Body of pancreas (tissue), 4 donors: Measurements from ENCODE around the gene GNB2. TPM values are rescaled to one million over a fixed set of nuclear protein-coding genes. Genes with fewer than 3 reads are reported as not detected.
A peak's percentile ranks its signal among the peaks of the same experiment; 100 is the strongest.

Experiments
- ATAC-seq: fragments of 150-250 bp; one replicate; pipeline ENCODE4 v1.9.1; 2016
- DNase-seq, 4 donors: peaks; one replicate each; pipeline ENCODE4 v3.0.0-alpha.2; 2019
- H3K27ac ChIP-seq, 4 donors: fragments of 200-600 bp; sonication (generic); 1 replicate in 3 of 4; 2 replicates in 1 of 4; pipeline versions ENCODE4 v1.5.1 to v1.6.1; 2016 to 2019; ENCODE audit warnings: mild to moderate bottlenecking in 1 of 4, mixed read lengths in 1 of 4, moderate library complexity in 1 of 4
- H3K27me3 ChIP-seq, 2 donors: fragments of 200-600 bp; sonication (generic); one replicate each; pipeline ENCODE4 v1.6.0; 2016; ENCODE audit warnings: mild to moderate bottlenecking in 1 of 2
- H3K36me3 ChIP-seq, 2 donors: fragments of 200-600 bp; sonication (generic); replicated peaks in 1 of 2; 2 replicates each; pipeline ENCODE4 v1.5.1; 2016; ENCODE audit warnings: low read depth in 2 of 2; ENCODE audit not compliant: insufficient read depth in 1 of 2
- H3K4me1 ChIP-seq: fragments of 200-600 bp; sonication (generic); one replicate; pipeline ENCODE4 v1.6.0; 2016
- H3K4me3 ChIP-seq, 2 donors: fragments of 200-600 bp; sonication (generic); 1 replicate in 1 of 2; 2 replicates in 1 of 2; pipeline ENCODE4 v1.5.1; 2016 to 2019
- H3K9me3 ChIP-seq, 3 donors: fragments of 200-600 bp; sonication (generic); 1 replicate in 2 of 3; 2 replicates in 1 of 3; pipeline ENCODE4 v1.5.1; 2016
- POLR2A ChIP-seq, 3 donors: fragments of 450-650 bp; IDR thresholded peaks; one replicate each; pipeline ENCODE4 v1.6.1; 2016; ENCODE audit warnings: antibody characterized with exemption in 3 of 3, mild to moderate bottlenecking in 2 of 3
- WGBS, 2 donors: methylation state at CpG; one replicate each; pipeline ENCODE4 v1.1.5; 2017; 5-methylcytosine and 5-hydroxymethylcytosine counted together
- intact Hi-C: fragments of 100-400 bp; cut with DNase I; formaldehyde crosslinking; loops from one replicate; pipeline ENCODE4 v1.15.1; 2023
- total RNA-seq, 2 donors: library from RNA; depleted of rRNA; stranded (reverse); fragments of >200 nt; gene quantifications; one replicate each; pipeline ENCODE4 v1.1.0, GENCODE V29; 2016
- TF ChIP-seq, protein P1 (sequence below), 7 experiments: fragments of 450-650 bp in 4 of 7; fragments of 200-600 bp in 3 of 7; sonication (generic) in 3 of 7; IDR thresholded peaks; one replicate each; pipeline ENCODE4 v1.5.1; 2016 to 2019; ENCODE audit warnings: antibody characterized with exemption in 7 of 7

The GNB2 gene
- total RNA-seq, 2 donors from 2014 or later = 106 to 123 TPM

DNA sequence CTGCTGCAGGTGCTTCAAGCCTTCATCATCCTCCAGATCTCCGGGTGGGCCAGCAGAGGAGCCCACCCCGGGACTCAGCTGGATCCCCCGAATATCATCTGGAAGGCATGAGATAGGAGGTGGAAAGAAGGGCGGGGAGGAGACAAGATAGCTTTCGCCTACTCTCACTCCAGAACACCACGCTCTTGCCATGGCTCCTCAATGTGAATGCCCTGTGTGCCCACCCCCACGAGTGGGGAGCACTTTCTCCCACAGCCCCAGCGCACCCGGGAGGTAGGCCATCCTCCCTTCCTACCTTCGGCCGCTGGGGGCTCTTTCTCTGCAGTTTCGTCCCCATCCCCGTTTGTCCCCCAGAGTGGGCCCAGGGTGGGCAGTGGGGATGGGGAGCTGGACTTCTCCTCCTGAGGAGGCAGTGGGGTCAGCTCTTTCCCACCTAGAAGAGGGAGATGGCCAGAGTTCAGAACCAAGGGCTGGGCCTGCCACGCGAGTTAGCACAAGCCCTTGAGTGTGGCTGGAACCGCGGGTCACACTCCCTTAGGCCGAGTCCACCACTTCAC is 11.6 kb downstream of the GNB2 start:
- H3K27ac ChIP-seq = no peak overlapping the region
- no peak for DNase-seq
- peaks cover 15 to 54% of the 10 kb centered on the region in 2 donors for H3K36me3 ChIP-seq
- no peak for ATAC-seq
- no peak for TF ChIP-seq POLR2A (IDR thresholded peaks at IDR 0.05)
- TF ChIP-seq, protein P1, sequence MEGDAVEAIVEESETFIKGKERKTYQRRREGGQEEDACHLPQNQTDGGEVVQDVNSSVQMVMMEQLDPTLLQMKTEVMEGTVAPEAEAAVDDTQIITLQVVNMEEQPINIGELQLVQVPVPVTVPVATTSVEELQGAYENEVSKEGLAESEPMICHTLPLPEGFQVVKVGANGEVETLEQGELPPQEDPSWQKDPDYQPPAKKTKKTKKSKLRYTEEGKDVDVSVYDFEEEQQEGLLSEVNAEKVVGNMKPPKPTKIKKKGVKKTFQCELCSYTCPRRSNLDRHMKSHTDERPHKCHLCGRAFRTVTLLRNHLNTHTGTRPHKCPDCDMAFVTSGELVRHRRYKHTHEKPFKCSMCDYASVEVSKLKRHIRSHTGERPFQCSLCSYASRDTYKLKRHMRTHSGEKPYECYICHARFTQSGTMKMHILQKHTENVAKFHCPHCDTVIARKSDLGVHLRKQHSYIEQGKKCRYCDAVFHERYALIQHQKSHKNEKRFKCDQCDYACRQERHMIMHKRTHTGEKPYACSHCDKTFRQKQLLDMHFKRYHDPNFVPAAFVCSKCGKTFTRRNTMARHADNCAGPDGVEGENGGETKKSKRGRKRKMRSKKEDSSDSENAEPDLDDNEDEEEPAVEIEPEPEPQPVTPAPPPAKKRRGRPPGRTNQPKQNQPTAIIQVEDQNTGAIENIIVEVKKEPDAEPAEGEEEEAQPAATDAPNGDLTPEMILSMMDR (IDR thresholded peaks at IDR 0.05) = no peak
- intact Hi-C loops = loop anchor here (10.0 kb wide), 1 partner anchor 210 kb away; the partner anchor contains the start of gene TSC22D4
- H3K4me1 ChIP-seq = peaks cover 20% of the 10 kb centered on the region
- H3K27me3 ChIP-seq = no peaks in the 10 kb centered on the region
- no peaks in the 10 kb centered on the region for H3K9me3 ChIP-seq
- no peak overlapping the region for H3K4me3 ChIP-seq
- WGBS, 2 donors = 91 to 92% methylated on average over 14 to 18 of the region's 18 CpGs

DNA sequence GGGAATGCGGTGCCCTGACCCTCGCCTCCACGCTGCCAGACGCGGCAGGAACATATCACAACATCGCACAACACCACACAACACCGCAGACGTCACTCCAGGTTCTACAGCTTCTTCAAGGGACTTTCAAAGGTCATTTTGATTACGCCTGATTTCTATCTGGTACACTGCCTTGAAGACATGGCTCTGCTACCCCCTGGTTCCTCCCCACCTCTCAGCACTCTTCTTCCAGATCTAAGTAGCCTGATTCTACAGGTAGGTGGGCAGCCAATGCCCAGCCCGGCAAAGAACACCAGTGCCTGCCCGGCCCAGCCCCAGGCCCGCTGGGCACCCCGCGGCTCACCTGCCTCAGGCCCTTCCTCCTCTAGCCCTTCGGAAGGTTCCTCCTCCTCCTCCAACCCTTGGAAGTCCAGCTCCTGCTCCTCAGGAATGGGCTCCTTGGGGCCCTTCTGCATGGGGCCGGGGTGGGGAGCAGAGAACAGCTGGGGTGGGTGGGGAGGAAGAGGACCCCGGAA is 12.1 kb downstream of the GNB2 start:
- intact Hi-C loops = loop anchor here (10.0 kb wide), 1 partner anchor 211 kb away; the partner anchor contains the start of gene TSC22D4
- 92% methylated on average over 17 of the region's 17 CpGs for WGBS, 2 donors
- no peaks in the 10 kb centered on the region for H3K9me3 ChIP-seq
- TF ChIP-seq POLR2A (IDR thresholded peaks at IDR 0.05) = no peak
- TF ChIP-seq, protein P1 (IDR thresholded peaks at IDR 0.05) = no peak
- DNase-seq (no peak), ATAC-seq (no peak)
- H3K36me3 ChIP-seq = peaks cover 15 to 54% of the 10 kb centered on the region in 2 donors
- no peaks in the 10 kb centered on the region for H3K27me3 ChIP-seq
- H3K4me3 ChIP-seq = no peak overlapping the region
- peaks cover 24% of the 10 kb centered on the region for H3K4me1 ChIP-seq
- H3K27ac ChIP-seq = no peak overlapping the region

DNA sequence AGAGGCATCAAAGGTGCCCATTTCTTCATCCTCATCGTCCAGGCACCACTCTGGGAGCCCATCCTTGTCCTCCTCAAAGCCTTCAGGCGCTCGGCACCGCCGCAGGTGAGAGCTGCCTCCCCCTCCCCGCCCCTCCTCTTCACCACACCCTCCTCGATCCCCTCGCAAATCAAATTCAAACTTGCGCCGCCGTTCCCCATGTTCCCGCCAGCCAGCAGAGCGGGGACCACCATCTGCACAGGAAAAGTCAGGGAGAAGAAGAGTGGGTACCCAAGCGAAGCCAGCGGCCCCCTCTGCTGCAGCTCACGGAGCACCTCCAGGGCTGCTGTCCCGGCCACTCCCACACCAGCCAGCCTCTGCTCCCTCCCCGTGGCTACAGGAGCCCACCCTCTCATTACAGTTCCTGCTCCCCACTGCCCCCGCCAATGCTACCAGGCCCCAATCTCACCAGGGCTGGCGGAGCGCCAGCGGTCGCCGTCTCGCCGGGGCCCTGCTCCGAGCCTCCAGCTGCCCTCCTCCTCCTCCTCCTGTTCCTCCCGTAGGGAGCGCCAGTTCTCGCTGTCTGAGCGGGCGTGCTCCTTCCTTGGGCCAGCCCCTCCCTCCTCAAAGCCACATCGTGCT is 12.8 kb downstream of the GNB2 start:
- intact Hi-C loops = loop anchor here (10.0 kb wide), 1 partner anchor 212 kb away; the partner anchor contains the start of gene TSC22D4
- H3K36me3 ChIP-seq = peaks cover 15 to 54% of the 10 kb centered on the region in 2 donors

DNA sequence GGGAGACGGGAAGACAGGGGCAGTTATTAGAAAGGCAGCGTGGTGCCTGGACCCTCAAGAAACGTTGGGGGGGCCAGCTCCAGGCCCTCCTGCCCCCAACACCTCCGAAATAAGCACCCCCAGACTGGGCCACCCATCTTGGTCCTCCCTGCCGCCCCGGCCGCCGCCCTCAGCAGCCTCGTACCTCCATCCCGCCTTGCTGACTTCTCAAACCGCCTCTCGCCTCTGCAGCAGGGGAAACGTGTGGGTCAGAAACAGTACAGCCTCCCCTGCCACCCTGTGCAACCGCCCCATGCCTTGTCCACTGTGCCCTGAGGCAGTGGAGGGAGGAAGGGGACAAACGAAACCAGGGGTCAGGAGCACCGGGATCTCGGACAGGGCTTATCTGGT is 13.3 kb downstream of the GNB2 start:
- Histone ChIP-seq H3K4me3 (no peak overlapping the region), H3K27ac (no peak overlapping the region), H3K36me3 (peaks cover 14 to 50% of the 10 kb centered on the region in 2 donors), H3K9me3 (no peaks in the 10 kb centered on the region), H3K27me3 (no peaks in the 10 kb centered on the region), H3K4me1 (peaks cover 36% of the 10 kb centered on the region)
- no peak for DNase-seq
- TF ChIP-seq POLR2A (IDR thresholded peaks at IDR 0.05) = no peak
- TF ChIP-seq, protein P1 (IDR thresholded peaks at IDR 0.05) = no peak
- intact Hi-C loops = loop anchor here (10.0 kb wide), 1 partner anchor 212 kb away; the partner anchor contains the start of gene TSC22D4
- no peak for ATAC-seq
- 85 to 91% methylated on average over 17 of the region's 17 CpGs for WGBS, 2 donors

More for the DNA sequence above, 12.8 kb downstream of the GNB2 start:
- H3K27me3 ChIP-seq = no peaks in the 10 kb centered on the region
- WGBS, 2 donors = 82 to 92% methylated on average over 30 to 33 of the region's 33 CpGs
- no peak overlapping the region for H3K4me3 ChIP-seq
- DNase-seq (peak in 1 of 4 donors; percentile 14), ATAC-seq (no peak)
- H3K9me3 ChIP-seq = no peaks in the 10 kb centered on the region
- no peak for TF ChIP-seq POLR2A (IDR thresholded peaks at IDR 0.05)
- TF ChIP-seq, protein P1 (IDR thresholded peaks at IDR 0.05) = no peak
- H3K4me1 ChIP-seq = peaks cover 31% of the 10 kb centered on the region
- no peak overlapping the region for H3K27ac ChIP-seq
